ENCODE measurements around the gene UNK. TPM values are rescaled to one million over a fixed set of nuclear protein-coding genes. Genes with fewer than 3 reads are reported as not detected.

UNK gene
- total and polyA plus RNA-seq, 2 of the 13 experiments (the other 11 are each of a cell fraction or from before 2014, with no cell fraction given): 31.6 to 33.0 TPM

GRCh38 chr17:75810216-75810615 lies 25.6 kb downstream of the UNK start:
- BruUV-seq (replicated peaks): no TSS peak
- H3K9ac ChIP-seq (ENCODE audit: insufficient read depth, low read depth, low read length): no peak overlapping the region
- no peaks in the 10 kb centered on the region for H3K9me3 ChIP-seq (ENCODE audit: low read length)
- TF ChIP-seq NR2F6 (IDR thresholded peaks at IDR 0.05): no peak
- TF ChIP-seq NR2F6 (CRISPR knock-in tag; IDR thresholded peaks at IDR 0.05): no peak
- TF ChIP-seq ZNF577 (CRISPR knock-in tag; IDR thresholded peaks at IDR 0.05; ENCODE audit: borderline replicate concordance, low read depth): no peak
- no peak for TF ChIP-seq PRPF4 (IDR thresholded peaks at IDR 0.05; ENCODE audit: low read depth, low read length, poor library complexity, severe bottlenecking)
- no peak for TF ChIP-seq ZNF17 (CRISPR knock-in tag; IDR thresholded peaks at IDR 0.05)
- TF ChIP-seq REL (CRISPR knock-in tag; conservative IDR thresholded peaks at IDR 0.05): no peak
- TF ChIP-seq, protein P1, sequence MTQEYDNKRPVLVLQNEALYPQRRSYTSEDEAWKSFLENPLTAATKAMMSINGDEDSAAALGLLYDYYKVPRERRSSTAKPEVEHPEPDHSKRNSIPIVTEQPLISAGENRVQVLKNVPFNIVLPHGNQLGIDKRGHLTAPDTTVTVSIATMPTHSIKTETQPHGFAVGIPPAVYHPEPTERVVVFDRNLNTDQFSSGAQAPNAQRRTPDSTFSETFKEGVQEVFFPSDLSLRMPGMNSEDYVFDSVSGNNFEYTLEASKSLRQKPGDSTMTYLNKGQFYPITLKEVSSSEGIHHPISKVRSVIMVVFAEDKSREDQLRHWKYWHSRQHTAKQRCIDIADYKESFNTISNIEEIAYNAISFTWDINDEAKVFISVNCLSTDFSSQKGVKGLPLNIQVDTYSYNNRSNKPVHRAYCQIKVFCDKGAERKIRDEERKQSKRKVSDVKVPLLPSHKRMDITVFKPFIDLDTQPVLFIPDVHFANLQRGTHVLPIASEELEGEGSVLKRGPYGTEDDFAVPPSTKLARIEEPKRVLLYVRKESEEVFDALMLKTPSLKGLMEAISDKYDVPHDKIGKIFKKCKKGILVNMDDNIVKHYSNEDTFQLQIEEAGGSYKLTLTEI (CRISPR knock-in tag; conservative IDR thresholded peaks at IDR 0.05): no peak
- TF ChIP-seq ZNF431 (CRISPR knock-in tag; IDR thresholded peaks at IDR 0.05; ENCODE audit: borderline replicate concordance, low read depth): no peak
- no peak for TF ChIP-seq HHEX (CRISPR knock-in tag; IDR thresholded peaks at IDR 0.05)
- TF ChIP-seq PAF1 (CRISPR knock-in tag; IDR thresholded peaks at IDR 0.05): no peak
- TF ChIP-seq ZNF207 (IDR thresholded peaks at IDR 0.05; ENCODE audit: borderline replicate concordance): no peak
- no peak for TF ChIP-seq ASH2L (IDR thresholded peaks at IDR 0.05; ENCODE audit: insufficient read length, low read depth, low read length)
- no peak for TF ChIP-seq HNF4G (IDR thresholded peaks at IDR 0.05; ENCODE audit: borderline replicate concordance, low read depth, low read length)
- TF ChIP-seq HNF4G (CRISPR knock-in tag; IDR thresholded peaks at IDR 0.05; ENCODE audit: borderline replicate concordance, low read depth): no peak
- no peak for TF ChIP-seq RAD51 (IDR thresholded peaks at IDR 0.05; ENCODE audit: borderline replicate concordance)
- TF ChIP-seq NCOA5 (CRISPR knock-in tag; IDR thresholded peaks at IDR 0.05): no peak
- no peak for TF ChIP-seq TCF7L2 (IDR thresholded peaks at IDR 0.05; ENCODE audit: low read depth, low read length)
- TF ChIP-seq ZNF512B (CRISPR knock-in tag; IDR thresholded peaks at IDR 0.05; ENCODE audit: borderline replicate concordance): no peak
- no peak for TF ChIP-seq XBP1 (CRISPR knock-in tag; IDR thresholded peaks at IDR 0.05)
- H3K27ac ChIP-seq (ENCODE audit: extremely low read length, insufficient read depth, low read length): no peak overlapping the region
- peaks cover 45 to 64% of the 10 kb centered on the region in 2 experiments for H3K36me3 ChIP-seq (replicated peaks in 1 of 2; ENCODE audit: control insufficient read depth in 1 of 2, insufficient read depth in 2 of 2, low read length in 2 of 2)
- FAIRE-seq: no peak
- H3K4me3 ChIP-seq (replicated peaks in 1 of 3; ENCODE audit: insufficient read depth in 1 of 3, low read depth in 2 of 3, low read length in 3 of 3): no peak overlapping the region
- in situ Hi-C loops (cut with HindIII; ENCODE audit: extremely low pct_ligation_motif_present, low pct_unique_long_range_greater_than_20kb): no loop called here
- ATAC-seq: no peak
- no peaks in the 10 kb centered on the region for H3K4me1 ChIP-seq (ENCODE audit: insufficient read depth, low read length)
- intact Hi-C loops (cut with micrococcal nuclease; ENCODE audit: unreplicated experiment): no loop called here
- H3K79me2 ChIP-seq (ENCODE audit: insufficient read depth, low read length): peaks cover 6% of the 10 kb centered on the region
- ChIA-PET CTCF (ENCODE audit: low intra/inter-chr PET ratio, low total read pairs) (no interaction called here), POLR2A (interaction anchor here (1.5 kb wide), 1 partner anchor 30 kb away, joined by 3 read pairs; no protein-coding TSS in a partner anchor)
- no peaks in the 10 kb centered on the region for H4K20me1 ChIP-seq (ENCODE audit: insufficient read depth, low read length)
- WGBS (ENCODE audit: low lambda C conversion rate): 96% methylated on average over 5 of the region's 5 CpGs
- DNase-seq (ENCODE audit: low spot score): no peak
- H3K27me3 ChIP-seq (ENCODE audit: control insufficient read depth in 1 of 2, insufficient read depth in 2 of 2, low read length in 2 of 2): no peaks in the 10 kb centered on the region
- H2AFZ ChIP-seq (ENCODE audit: low read length): no peak overlapping the region
- H3K4me2 ChIP-seq (ENCODE audit: low read depth, low read length): no peak overlapping the region

Measured in HepG2 (cell line).